ENCODE measurements around the gene CLEC7A.

The CLEC7A gene

DNA sequence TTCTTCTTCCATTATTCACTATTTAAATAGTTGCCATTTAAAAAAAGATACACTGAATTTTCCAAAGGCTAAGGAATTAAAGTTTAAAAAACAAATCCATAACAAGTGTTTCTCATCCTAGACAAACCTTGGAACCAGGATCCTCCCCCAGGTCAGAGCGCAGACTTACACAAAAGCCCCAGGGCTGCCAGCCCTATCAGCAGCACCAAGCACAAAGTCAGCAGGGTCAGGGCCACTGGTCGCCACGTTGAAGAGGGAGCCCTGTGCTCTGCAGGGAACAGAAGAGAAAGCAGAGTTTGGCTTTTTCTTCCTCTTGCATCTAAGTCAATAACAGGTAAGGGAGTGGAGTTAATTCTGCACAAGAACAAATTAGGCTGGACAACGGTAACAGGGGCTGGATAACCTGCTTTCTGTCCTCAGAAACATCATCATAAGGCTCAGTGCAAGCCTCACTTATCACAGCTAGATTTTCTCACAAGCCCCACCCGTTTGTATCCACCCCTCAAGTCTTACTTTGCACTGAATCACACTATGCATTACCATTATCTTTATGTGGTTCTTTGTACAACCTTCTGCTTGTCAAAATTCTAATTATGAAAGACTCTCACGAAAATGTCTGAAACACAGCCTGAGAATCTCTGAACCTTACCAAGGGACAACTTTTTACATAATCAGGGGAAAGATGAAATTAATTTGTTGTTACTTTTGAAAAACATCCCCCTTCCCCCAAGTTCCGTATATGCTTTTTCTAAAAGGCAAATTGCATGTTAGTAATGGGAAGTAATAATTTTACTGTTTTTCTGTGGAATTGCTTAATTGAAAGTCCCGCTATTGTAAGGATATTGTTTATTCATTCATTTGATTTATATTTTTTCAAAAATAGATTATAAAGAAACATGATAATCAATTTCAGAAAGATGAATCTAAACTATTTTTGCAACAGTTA lies 40.8 kb downstream of the CLEC7A start:
- no peak for DNase-seq

DNA sequence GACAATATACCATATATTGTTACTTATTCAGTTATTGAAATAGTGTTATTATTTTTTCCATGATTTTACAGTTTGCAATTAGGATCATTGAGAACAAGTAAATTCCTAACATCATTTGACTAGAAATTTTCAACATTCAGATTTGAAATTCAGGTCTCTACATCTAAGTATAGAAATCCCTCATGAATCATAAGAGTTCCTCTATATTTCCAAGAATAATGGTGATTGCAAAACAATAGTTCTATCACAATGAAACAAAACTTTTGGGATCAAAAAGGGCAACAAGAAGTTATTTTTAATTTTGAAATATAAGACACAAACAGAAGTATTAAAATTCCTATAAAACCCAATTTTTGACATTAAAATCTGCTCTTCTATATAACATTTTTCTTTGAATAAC lies 42.0 kb downstream of the CLEC7A start:
- no peak for DNase-seq

DNA sequence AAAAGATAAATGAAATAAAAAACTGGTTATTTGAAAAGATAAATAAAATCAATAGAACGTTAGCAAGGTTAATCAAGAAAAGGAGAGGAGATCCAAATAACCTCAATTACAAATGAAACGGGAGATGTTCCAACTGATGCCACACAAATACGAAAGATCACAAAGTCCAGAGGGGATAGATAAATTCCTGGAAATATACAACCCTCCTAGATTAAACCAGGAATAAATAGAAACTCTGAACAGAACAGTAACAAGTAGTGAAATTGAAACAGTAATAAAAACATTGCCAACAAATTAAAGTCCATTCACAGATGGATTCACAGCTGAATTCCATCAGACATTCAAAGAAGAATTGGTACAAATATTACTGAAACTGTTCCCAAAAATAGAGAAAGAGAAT lies 43.6 kb downstream of the CLEC7A start:
- DNase-seq = no peak

DNA sequence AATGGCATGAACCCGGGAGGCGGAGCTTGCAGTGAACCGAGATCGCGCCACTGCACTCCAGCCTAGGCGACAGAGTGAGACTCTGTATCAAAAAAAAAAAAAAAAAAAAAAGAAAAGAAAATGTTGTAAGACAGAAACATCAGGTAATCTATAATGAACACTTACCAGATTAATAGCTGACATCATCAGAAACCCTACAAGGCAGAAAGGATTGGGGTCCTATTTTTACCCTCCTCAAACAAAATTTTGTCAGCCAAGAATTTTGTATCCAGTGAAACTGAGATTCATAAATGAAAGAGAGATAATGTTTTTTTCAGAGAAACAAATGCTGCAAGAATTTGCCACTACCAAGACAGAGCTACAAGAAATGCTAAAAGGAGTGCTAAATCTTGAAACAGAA lies 45.3 kb downstream of the CLEC7A start:
- no peak for DNase-seq

DNA sequence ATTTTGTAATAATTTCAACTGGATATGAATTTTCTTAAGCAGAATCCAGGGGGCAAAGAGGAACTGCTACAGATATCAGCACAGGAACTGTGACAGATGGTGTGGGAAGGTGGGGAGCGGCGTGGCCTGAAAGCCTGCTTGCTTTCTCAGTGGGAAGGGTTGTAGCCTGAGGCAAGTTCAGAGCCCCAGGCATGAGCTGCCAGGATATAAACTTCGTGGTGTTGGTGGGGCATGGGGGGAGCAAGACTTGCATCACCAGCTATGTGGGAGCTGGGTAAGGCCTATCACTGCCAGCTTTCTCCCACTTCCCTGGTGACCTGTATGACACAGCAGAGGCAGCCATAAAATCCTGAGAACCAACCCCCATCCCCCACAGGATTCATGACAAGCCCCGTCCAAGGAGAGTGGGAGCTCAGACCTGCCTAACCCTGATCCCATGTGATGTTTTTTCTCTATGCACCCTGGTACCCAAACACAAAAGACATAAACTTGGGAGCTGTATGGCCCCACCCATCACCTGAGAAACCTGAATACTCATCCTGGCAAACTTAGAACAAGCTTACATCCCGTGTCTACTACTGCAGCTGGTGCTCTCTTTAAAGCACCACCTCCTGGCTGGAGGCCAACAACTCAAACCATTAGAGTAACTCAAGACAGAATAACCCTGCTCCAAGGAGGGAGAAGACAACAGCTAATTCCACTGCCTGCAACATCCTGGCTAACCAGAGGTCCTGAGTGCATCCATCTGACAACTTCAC lies 47.7 kb downstream of the CLEC7A start:
- DNase-seq = no peak

DNA sequence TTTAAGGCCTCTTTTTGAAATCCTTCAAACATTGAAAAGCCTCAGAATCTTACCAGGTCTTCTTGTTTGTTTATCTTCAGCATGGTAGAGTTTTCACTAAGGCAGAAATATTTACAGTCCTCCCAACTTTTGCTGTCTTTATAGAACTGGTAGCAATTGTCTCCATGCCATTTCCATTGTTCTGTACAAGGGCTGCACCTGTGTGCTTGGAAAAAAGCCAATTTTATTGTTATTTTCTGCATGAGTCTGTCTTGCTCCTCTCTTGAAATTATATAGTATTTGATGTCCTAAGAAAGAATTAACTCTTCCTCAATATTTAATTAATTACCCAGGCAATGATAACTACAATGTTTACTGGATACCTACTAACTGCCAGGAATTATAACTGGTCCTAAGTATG lies 54.5 kb downstream of the CLEC7A start:
- DNase-seq = no peak

DNA sequence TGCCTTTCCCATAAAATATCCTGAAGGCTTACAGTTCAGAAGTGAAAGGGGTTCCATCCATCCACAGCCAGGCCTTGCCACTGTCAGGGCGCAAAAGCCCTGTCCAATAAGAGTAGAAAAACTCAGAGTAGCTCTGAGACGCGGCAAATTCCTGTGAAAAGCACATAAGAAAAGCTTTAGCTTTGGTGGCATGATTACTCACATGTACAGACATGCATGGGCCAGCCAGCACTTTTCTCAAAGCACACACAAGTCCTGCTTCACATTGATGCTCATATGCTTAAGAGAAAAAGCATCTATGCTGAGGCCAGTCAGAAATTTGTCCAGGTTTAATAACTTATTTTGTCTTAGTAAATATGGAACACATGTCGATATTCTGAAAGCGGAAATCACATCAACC lies 56.7 kb downstream of the CLEC7A start:
- DNase-seq = no peak

DNA sequence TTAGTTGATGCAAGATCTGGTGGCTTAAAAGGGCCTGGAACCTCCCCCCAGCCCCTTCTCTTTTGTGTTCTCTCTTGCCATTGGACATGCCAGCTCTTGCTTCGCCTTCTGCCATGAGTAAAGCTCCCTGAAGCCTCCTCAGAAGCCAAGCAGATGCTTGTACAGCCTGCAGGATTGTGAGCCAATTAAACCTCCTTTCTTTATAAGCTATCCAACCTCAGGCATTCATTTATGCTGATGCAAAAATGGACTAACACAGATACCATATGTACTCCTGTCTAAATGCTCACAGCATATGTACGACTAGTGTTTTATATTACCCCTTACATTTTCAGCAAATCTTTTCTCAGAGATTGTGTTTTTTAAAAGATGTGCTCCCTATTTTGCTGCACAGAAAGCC lies 57.9 kb downstream of the CLEC7A start:
- no peak for DNase-seq

DNA sequence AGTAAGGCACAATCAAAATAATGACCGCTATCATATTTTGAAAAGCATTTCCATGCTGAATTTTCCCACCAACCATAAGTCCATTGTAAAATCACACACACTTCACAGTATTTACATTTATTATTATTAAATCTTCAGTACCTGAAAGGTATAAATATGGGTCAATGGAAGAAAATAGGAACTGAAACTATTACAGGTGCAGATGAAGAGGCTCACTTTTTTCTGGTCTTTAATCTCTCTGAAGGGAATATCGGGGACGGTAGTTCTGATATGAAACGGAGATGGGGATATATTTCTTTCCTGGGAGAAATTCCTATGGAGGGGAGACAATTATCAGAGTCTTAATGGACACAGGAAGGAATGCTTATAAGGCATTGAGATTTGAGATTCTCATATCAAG lies 59.6 kb downstream of the CLEC7A start:
- no peak for DNase-seq

DNA sequence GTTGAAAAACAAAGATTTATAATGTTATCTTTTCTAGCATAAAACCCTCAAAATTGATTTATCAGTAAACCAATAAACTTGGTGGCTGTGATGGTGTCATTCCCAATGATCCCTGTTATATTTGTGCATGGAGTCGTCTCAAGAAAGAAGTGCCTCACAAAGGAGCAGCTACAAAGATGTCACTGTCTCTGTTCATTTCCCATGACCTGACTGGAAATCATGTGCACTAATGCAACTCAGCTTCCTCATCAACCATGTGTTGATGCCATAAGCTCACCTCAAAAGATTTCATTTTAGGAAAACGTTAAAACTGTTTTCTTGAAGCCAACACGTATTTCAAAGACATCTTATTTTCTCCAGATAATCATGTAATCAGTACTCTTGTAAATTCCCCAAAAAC lies 60.0 kb downstream of the CLEC7A start:
- no peak for DNase-seq

DNA sequence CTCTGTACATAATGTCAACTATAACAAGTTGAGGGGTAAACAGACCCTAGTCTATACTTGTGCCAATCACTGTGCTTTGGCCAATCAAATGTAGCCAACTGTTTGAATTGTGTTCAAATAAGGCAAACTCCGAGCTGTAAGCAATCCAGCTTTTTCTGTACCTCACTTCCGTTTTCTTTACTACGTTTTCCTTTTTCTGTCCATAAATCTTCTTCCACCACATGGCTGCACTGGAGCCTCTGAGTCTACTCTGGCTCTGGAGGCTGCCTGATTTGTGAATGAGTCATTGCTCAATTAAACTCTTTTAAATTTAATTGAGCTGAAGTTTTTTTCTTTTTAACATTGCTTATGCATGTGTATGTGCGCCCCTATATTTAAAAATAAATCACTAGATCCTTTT lies 60.9 kb downstream of the CLEC7A start:
- no peak for DNase-seq

DNA sequence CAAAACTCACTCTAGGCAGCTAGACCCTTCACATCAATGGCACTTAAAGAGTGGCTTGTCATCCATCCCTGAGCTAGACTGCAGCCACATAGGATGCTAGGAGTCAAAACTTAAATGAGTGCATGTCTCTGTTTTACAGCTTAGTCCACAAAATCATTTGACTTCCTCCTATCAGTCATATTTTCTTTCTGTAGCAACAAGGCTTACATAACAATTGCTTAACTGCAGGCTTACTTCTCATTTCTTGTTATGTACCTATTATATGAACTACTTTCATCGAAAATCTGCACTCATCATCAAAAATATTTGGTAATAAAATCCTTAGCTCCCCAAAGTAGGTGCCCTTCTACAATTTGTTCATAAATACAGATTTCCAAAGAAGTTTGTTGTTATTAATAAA lies 61.4 kb downstream of the CLEC7A start:
- no peak for DNase-seq

DNA sequence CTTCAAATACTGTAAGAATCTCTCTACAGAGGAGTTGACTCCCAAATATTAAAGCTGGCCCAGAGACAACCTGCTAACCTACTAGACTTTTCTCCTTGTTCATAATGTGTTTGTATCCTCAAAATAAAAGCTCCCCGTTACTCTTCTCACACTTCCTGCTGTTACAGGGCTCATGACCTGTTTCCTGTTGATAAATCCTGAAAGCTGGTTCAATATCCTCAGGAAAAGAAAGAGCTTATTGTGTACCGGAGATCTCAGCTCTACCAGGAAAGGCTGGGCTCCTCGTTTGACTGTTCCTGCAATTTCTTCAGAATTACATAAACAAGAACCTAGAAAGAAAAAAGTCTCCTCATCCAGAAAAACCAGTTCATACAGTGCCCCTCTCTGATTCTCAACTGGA lies 62.1 kb downstream of the CLEC7A start:
- DNase-seq = no peak

DNA sequence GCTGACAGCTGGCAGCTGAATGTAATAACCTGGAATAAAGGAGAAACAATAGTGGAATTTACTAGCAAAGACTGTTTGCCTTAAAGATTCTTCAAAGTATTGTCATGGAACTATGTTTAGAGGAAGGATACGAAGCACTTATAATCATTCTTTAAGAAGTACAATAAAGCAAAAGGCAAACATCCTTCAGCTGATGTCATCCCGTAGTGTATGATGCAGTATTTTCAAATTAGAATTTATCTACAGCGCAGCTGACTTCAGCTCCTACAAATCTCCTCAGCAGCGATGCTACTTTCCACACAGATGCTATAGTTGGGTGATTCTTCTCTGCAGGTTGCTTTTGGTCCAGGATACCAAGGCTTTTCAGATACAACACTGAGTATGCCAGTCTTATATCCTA lies 62.7 kb downstream of the CLEC7A start:
- DNase-seq = no peak
